HG03060 (cell line): Measurements from ENCODE around the gene CEP152.
"Not testable (repeated sequence)": the region's sequence is repeated elsewhere in the genome, so short reads cannot be mapped to it uniquely, and the experiment has no call there.

Source experiments
- ATAC-seq: cut with Tn5 transposase; IDR thresholded peaks from one replicate; pipeline ENCODE4 v1.9.1; 2021; ENCODE audit warnings: low read depth, moderate number of reproducible peaks; ENCODE audit not compliant: unreplicated experiment

Gene CEP152

DNA sequence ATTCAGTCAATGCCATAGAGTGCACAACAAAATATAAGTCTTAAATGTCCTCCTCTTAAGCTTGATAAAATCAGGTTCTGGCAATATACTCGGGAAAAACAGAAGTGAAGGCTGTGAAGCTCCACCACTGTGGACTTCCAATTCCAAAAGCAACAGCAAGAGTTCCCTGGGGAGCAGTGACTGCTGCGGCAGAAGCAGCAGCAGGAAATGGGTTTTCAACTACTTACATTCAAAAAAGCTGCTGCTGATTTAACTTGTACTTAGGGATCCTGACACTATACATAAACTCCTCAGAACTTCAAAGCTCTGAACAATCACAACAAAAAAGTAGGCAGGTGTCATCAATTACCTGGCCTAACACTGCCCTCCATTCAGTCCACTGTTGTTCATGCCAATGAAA is 4.7 kb downstream of the CEP152 start:
- ATAC-seq = no peak

DNA sequence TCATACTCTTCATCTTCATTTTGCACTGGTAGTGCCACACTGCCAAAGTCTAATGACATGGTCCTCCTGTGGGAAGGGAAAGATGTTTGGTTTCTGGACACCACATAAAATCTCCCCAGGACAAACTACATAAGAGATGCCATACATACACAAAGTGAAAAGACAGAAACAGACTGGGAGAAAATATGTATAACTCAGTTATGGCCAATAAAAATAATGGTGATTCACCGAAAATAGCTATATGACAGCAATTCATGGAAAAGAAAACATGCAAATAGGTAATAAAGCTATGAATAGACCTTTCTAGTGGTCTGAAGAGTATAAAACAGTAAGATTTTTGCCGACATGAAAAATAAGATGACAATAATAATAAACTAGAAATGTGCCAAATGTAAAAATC is 5.3 kb downstream of the CEP152 start:
- ATAC-seq = no peak

DNA sequence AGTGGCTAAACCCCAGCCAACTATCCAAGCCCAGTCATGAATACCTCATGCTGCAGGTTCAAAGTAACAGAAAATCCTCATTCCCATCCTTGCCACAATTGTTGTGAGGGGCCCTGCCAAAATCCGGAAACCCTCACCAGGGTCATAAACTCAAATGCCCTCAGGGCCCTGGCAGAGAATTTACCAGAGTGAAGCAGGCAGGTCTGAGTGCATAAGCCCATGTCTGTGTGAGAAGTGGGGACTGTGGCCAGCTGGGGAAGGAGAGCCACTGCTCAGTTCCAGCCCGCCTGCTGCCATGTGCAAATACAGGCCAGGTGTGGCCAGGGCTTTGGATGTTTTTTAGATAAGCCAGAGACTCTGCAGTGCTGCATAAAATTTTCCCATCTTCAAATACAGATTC is 7.0 kb downstream of the CEP152 start:
- ATAC-seq = no peak

DNA sequence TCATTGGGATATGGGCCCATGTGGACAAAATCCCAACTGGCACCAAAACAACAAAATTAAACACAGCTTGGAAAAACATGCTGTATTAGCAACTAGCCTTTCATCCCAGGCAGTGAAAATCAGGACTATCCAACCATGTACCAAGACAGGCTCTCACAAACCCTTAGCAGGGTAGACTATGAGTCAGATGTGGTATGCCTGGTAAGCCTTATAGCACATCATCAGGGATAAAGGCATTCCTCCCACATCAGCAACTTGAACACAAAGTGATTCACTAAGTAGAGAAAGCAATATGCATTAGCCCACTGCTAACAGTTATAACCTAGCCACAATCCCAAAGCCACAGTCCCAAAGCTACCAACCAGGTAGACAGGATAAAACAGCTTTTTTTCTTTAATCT is 8.0 kb downstream of the CEP152 start:
- ATAC-seq = no peak

- no peak for ATAC-seq
Observed at GRCh38 chr15:48802257-48802656, 8.6 kb downstream of the CEP152 start.

- ATAC-seq = no peak
Observed at GRCh38 chr15:48800811-48801455, 9.9 kb downstream of the CEP152 start.

GRCh38 chr15:48800245-48800644 is 10.6 kb downstream of the CEP152 start:
- no peak for ATAC-seq

DNA sequence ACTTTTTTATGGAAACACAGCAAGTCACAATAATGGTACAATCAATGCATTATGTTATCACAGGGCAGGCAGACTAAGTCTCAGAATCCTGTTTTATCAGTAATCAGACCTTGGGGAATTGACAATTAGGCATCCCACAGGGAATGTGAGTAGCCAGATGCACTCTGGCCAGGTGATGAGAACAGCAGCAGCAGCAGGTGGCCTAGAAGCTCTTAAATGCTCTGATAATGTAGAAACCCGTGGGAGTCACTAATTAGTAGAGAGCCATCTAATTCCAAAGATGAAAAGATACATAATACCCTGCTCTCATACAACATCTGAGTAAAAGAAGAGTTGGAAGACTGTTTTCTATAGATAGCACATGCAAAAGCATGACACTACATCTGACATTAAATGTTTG is 12.6 kb downstream of the CEP152 start:
- ATAC-seq = no peak

DNA sequence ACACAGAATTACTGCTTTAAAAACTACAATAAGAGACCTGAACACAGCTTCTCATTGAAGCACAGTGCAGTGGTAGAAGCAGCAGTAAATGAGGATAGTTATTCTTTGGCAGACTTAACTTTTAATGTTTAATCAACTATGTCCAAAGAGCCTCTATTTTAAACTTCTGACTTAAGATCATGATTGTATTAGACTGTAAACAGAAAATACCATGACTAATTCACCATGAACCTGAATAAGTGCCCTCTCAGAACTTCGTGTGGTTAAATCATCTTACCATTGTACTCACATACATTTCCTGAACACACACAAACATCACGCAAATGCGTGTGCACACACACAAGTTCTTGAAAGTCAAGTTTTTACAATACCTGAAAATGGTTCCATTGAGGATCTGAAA is 13.9 kb downstream of the CEP152 start:
- peak; percentile 53 for ATAC-seq

GRCh38 chr15:48796521-48796920 is 14.3 kb downstream of the CEP152 start:
- no peak for ATAC-seq

DNA sequence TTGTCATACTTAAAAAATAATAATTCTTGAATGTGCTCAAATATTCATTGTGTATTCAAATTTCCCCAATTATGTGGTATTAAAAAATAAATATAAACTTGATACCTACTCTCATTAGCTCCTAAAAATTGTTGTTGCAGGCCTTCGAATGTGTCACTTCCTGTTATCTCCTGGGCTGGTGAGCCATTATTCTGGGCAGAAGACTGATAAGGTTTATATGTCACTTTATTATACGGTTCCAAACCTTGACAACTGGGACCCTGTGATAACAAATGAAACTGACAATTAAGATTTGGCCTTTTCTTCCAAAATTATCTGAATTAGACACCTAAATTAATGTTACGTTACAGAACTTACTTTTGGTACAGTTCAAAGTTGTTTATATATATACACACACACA is 15.0 kb downstream of the CEP152 start:
- ATAC-seq = no peak

GRCh38 chr15:48794697-48795134 is 16.2 kb downstream of the CEP152 start:
- ATAC-seq = peak; percentile 55

GRCh38 chr15:48792408-48792807 is 18.5 kb downstream of the CEP152 start:
- ATAC-seq = no peak

- ATAC-seq = not testable (repeated sequence)
Observed at GRCh38 chr15:48790466-48791115, 20.3 kb downstream of the CEP152 start.

GRCh38 chr15:48785712-48786111 is 25.2 kb downstream of the CEP152 start:
- ATAC-seq = no peak

GRCh38 chr15:48785195-48785594 is 25.7 kb downstream of the CEP152 start:
- ATAC-seq = no peak

DNA sequence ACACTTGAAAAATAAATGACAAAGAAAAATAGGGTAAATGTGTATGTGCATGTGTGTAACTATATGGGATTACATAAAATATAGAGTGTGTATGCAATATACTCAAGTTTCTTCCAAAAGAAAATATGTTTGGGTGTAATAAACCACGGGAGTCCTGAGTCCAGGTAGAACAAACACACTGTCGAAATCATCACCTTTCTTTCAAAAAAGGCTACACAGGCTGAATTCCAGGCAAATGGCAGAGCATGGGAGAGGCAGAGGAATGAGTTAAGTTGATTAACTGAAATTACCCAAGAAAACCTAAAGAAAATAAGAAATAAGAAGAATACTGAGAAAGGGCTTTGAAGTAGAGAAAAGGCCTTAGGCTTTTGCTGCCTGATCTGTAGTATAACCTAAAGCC is 26.1 kb downstream of the CEP152 start:
- ATAC-seq = no peak

GRCh38 chr15:48782911-48783310 is 28.0 kb downstream of the CEP152 start:
- no peak for ATAC-seq

DNA sequence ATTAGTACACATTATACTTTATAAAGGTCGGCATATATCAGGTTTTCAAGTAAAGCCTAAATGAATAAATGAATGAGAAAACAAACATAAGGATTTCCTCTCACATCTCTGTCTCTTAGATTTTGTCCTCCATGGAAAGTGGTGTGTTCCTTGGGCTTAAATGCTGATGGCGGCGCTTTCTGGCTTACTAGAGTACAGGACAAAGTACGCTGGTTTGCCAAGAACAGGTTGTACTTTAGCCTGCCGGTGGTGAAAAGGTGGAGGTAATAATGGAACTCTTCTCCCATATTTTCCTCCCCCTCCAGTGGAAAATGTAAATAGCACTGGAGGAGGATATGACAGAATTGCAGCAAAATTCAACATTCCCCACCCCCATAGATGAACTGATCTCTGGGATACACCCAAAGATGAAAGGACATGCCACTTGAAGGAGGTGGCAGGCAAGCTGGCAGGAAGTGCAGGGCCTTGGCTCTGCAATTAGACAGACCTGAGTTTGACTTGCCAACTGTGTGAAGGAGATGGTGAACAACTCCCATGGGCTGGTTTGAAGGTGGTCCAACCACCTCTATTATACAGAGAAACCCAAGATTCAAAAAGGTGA is 29.3 kb downstream of the CEP152 start:
- ATAC-seq = no peak

GRCh38 chr15:48781017-48781416 is 29.9 kb downstream of the CEP152 start:
- no peak for ATAC-seq

DNA sequence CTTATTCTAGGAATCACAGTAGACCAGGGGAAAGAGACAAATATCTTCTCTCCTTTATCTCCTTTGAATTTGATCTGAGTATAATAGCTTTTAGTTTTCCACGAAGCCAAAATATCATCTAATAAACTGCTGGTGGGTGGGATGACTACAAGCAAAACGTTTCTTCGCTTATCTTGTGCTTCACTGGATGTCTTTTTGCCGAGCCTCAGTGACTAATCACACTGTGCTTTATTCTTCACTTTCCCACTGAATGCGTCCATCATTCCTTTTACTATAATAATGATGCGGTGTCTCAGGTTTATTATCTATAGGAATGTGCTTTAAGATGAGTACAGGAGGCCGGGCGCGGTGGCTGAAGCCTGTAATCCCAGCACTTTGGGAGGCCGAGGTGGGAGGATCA is 32.5 kb downstream of the CEP152 start:
- no peak for ATAC-seq
